NT2/D1 (cell line): Measurements from ENCODE around the gene ZCWPW1.

ENCODE experiments used
- SUZ12 ChIP-seq: IDR thresholded peaks from 2 replicates; pipeline ENCODE4 v1.6.1; 2011; ENCODE audit not compliant: insufficient read length, insufficient read depth; ENCODE audit errors: extremely low read depth
- YY1 ChIP-seq: IDR thresholded peaks from 2 replicates; pipeline ENCODE4 v1.6.1; 2011; ENCODE audit not compliant: insufficient read length, insufficient read depth
- ZNF274 ChIP-seq: IDR thresholded peaks from 2 replicates; pipeline ENCODE4 v1.6.1; 2011; ENCODE audit warnings: mild to moderate bottlenecking, low read depth, low read length

DNA sequence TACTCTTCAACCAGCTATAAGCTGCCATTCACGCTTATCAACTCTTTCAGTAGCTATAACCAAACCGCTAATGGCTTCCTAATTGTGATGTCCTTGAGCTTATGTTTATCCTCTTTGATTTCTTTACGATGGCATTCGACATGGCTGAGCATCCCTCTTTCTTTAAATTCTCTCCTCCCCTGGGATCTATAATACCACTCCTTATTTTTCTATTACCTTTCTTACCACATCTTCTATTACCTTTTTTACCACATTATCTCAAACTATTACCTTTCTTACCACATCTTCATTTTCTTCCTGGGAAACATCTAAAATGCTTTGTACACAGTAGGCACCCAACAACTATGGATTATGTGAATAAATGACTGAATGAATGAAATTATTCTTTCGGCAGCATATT lies 13.1 kb downstream of the ZCWPW1 start:
- TF ChIP-seq YY1 = no peak
- no peak for TF ChIP-seq ZNF274
- TF ChIP-seq SUZ12 = no peak
